Peyer's patch (tissue), 4 donors: ENCODE measurements around the gene DOCK11. TPM values are rescaled to one million over a fixed set of nuclear protein-coding genes. Genes with fewer than 3 reads are reported as not detected.

Experiments used
- DNase-seq, 3 donors: peaks; one replicate each; pipeline ENCODE4 v3.0.0-alpha.2; 2017 to 2019
- H3K27ac ChIP-seq, 4 donors: fragments of 200-600 bp; sonication (generic); one replicate each; pipeline ENCODE4 v1.5.1; 2016 to 2019
- H3K27me3 ChIP-seq, 2 donors: fragments of 200-600 bp; sonication (generic); one replicate each; pipeline ENCODE4 v1.5.1; 2019
- H3K36me3 ChIP-seq, 3 donors: fragments of 200-600 bp; sonication (generic); one replicate each; pipeline ENCODE4 v1.5.1; 2016 to 2019
- H3K4me1 ChIP-seq, 4 donors: fragments of 200-600 bp; sonication (generic); one replicate each; pipeline ENCODE4 v1.5.1; 2016 to 2019
- H3K4me3 ChIP-seq, 4 donors: fragments of 200-600 bp; sonication (generic); 1 replicate in 3 of 4; 2 replicates in 1 of 4; pipeline ENCODE4 v1.5.1; 2016 to 2019; ENCODE audit warnings: mild to moderate bottlenecking in 1 of 4
- H3K9me3 ChIP-seq, 4 donors: fragments of 200-600 bp; sonication (generic); one replicate each; pipeline ENCODE4 v1.5.1; 2016 to 2019; ENCODE audit warnings: mild to moderate bottlenecking in 1 of 4
- POLR2A ChIP-seq, 2 donors: fragments of 450-650 bp; IDR thresholded peaks; one replicate each; pipeline ENCODE4 v1.5.1; 2017; ENCODE audit warnings: antibody characterized with exemption in 2 of 2, mild to moderate bottlenecking in 2 of 2, moderate library complexity in 2 of 2
- total RNA-seq, 4 donors: library from RNA; depleted of rRNA; stranded (reverse); fragments of >200 nt; gene quantifications; one replicate each; pipeline ENCODE4 v1.1.0, GENCODE V29; 2016
- TF ChIP-seq, protein P1 (sequence below), 6 experiments: fragments of 450-650 bp in 4 of 6; fragments of 200-600 bp in 2 of 6; sonication (generic) in 1 of 6; IDR thresholded peaks; one replicate each; pipeline ENCODE4 v1.5.1; 2017 to 2019; ENCODE audit warnings: antibody characterized with exemption in 6 of 6, mild to moderate bottlenecking in 3 of 6, moderate library complexity in 1 of 6

The DOCK11 gene
- total RNA-seq, 4 donors from 2014 or later = 5.6 to 34.7 (median 10.4) TPM

DNA sequence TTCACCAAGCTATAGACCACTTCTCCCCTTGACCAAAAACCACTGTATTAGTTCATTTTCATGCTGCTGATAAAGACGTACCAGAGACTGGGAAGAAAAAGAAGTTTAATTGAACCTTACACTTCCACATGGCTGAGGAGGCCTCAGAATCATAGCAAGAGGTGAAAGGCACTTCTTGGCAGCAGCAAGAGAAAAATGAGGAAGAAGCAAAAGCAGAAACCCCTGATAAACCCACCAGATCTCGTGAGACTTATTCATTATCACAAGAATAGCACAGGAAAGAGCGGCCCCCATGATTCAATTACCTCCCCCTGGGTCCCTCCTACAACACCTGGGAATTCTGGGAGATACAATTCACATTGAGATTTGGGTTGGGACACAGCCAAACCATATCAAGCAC is 97.8 kb downstream of the DOCK11 start:
- TF ChIP-seq, protein P1, sequence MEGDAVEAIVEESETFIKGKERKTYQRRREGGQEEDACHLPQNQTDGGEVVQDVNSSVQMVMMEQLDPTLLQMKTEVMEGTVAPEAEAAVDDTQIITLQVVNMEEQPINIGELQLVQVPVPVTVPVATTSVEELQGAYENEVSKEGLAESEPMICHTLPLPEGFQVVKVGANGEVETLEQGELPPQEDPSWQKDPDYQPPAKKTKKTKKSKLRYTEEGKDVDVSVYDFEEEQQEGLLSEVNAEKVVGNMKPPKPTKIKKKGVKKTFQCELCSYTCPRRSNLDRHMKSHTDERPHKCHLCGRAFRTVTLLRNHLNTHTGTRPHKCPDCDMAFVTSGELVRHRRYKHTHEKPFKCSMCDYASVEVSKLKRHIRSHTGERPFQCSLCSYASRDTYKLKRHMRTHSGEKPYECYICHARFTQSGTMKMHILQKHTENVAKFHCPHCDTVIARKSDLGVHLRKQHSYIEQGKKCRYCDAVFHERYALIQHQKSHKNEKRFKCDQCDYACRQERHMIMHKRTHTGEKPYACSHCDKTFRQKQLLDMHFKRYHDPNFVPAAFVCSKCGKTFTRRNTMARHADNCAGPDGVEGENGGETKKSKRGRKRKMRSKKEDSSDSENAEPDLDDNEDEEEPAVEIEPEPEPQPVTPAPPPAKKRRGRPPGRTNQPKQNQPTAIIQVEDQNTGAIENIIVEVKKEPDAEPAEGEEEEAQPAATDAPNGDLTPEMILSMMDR (IDR thresholded peaks at IDR 0.05) = no peak
- no peak for TF ChIP-seq POLR2A (IDR thresholded peaks at IDR 0.05)
- H3K9me3 ChIP-seq = no peaks in the 10 kb centered on the region
- no peak for DNase-seq
- H3K36me3 ChIP-seq = no peaks in the 10 kb centered on the region
- H3K4me1 ChIP-seq = no peaks in the 10 kb centered on the region
- no peaks in the 10 kb centered on the region for H3K27me3 ChIP-seq
- H3K4me3 ChIP-seq = no peak overlapping the region
- H3K27ac ChIP-seq = no peak overlapping the region

DNA sequence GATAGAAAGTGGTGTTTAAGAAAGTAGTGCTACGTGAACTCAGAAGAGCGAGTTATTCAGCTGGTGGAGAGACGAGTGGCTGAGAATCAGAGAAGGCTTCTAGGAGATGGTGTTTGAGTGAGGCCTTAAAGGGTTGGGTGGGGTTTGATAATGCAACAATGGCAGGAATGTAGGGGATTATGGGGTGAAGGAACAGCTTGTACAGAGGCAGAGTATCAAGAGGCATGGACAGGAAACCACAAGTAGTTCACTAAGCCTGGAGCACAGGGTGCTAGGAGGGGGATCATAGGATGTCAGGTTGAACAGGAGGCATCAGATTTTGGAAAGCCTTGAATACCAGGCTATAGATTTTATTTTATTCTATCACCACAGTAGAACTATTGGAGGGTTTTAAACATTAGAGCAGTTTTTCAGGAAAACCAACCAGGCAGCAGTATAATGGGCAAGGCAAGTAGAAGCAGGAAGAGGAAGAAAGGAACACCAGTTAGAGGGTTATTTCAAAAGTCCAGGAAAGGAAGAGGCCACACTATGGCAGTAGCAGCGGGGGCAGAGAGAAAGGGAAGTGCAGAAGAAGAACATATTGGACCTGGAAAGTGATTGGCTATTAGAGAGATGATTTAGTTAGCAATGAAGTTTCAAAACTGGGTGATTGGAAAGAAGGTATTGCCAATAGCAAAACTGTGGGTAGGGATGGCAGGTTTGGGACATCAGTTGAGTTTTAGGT is 99.2 kb downstream of the DOCK11 start:
- Histone ChIP-seq H3K4me1 (no peaks in the 10 kb centered on the region), H3K27ac (no peak overlapping the region), H3K9me3 (no peaks in the 10 kb centered on the region), H3K36me3 (no peaks in the 10 kb centered on the region), H3K27me3 (no peaks in the 10 kb centered on the region), H3K4me3 (no peak overlapping the region)
- no peak for DNase-seq
- TF ChIP-seq, protein P1 (IDR thresholded peaks at IDR 0.05) = no peak
- no peak for TF ChIP-seq POLR2A (IDR thresholded peaks at IDR 0.05)

DNA sequence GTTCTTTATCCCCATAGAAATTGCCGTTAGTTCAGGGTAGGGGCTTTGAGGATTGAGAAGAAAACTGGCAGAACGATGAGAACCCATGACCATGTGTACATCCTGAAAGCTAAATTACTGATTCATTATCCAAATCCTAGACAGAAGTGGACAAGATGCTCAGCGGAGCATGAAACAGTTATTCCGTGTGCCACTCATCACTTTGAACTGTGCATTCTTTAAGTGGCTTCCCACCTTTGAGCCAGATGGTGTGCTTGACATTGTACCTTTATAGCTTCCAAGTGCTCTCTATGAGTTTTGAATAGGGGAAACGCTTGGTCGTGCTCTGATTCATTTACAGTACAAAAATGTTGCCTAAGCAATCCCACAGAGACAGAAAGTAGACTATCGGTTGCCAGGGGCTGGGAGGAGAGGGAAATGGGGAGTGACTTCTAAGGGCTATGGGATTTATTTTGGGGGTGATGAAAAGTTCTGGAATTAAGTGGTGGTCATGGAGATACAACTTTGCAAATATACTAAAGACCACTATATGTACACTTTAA is 100.0 kb downstream of the DOCK11 start:
- H3K27ac ChIP-seq = no peak overlapping the region
- H3K36me3 ChIP-seq = no peaks in the 10 kb centered on the region
- no peak overlapping the region for H3K4me3 ChIP-seq
- no peak for TF ChIP-seq POLR2A (IDR thresholded peaks at IDR 0.05)
- TF ChIP-seq, protein P1 (IDR thresholded peaks at IDR 0.05) = no peak
- DNase-seq = no peak
- no peaks in the 10 kb centered on the region for H3K27me3 ChIP-seq
- no peaks in the 10 kb centered on the region for H3K9me3 ChIP-seq
- H3K4me1 ChIP-seq = no peaks in the 10 kb centered on the region

DNA sequence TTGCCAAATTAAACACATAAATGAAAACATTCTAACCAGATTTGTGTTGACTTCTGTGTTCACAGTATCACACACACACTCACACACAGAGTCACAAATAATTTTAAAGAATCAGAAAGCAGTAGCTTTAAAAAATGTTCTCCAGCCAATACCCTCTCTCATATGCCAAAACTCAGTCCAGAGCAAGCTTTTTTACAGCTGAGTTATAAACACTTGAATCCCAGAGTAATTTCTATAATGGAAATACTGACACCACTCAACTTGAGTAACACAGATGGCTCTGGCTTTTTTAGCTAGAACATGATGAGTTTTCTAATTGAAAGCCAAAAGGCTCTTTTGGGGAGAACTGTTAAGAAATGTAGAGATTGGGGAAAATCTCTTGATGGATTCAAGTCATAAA is 100.8 kb downstream of the DOCK11 start:
- Histone ChIP-seq H3K9me3 (no peaks in the 10 kb centered on the region), H3K4me3 (no peak overlapping the region), H3K27ac (no peak overlapping the region), H3K36me3 (no peaks in the 10 kb centered on the region), H3K4me1 (no peaks in the 10 kb centered on the region), H3K27me3 (no peaks in the 10 kb centered on the region)
- DNase-seq = no peak
- TF ChIP-seq POLR2A (IDR thresholded peaks at IDR 0.05) = no peak
- TF ChIP-seq, protein P1 (IDR thresholded peaks at IDR 0.05) = no peak

DNA sequence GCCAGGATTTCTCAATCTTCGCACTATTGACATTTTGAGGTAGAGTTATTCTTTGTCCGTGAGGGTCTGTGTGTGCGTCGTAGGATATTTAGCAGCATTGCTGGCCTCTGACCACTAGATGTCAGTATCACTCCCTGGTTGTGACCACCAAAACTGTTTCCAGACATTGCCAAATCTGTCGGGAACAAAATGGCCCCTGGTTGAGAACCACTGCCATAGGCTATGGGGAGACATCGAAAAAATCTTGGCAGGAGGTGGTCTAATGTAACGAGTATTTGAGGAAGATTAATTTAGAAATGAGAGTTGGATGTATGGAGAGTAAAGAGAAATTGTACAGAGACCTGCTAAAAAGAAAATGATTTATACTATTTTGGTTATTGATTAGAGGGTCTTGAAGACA is 108.4 kb downstream of the DOCK11 start:
- no peak overlapping the region for H3K4me3 ChIP-seq
- peak in 1 of 3 donors; percentile 60 for DNase-seq
- H3K4me1 ChIP-seq = no peaks in the 10 kb centered on the region
- H3K9me3 ChIP-seq = no peaks in the 10 kb centered on the region
- no peak overlapping the region for H3K27ac ChIP-seq
- H3K36me3 ChIP-seq = no peaks in the 10 kb centered on the region
- TF ChIP-seq, protein P1 (IDR thresholded peaks at IDR 0.05) = peak; percentile 53 to 71 (median 59)
- no peak for TF ChIP-seq POLR2A (IDR thresholded peaks at IDR 0.05)
- H3K27me3 ChIP-seq = no peaks in the 10 kb centered on the region
